ENCODE measurements around the gene LASP1NB.

DNA sequence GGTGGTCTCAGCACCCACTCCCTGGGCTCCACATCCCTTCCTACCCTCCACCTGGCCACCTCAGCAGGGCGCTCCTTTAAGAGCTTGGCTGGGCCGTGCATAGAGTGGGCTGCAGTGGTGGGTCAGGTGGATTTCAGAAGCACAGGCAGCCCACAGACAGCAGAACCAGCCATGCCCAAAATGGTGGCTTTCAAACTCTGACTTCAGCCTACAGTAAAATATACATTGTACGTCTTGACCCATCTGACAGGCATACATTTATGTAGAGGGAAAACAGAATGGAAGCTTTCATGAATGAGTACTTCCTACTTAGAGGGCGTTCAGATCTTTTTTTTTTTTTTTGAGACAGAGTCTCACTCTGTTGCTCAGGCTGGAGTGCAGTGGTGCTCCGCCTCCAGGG is 26.0 kb upstream of the LASP1NB start:
- TF ChIP-seq, protein P1, sequence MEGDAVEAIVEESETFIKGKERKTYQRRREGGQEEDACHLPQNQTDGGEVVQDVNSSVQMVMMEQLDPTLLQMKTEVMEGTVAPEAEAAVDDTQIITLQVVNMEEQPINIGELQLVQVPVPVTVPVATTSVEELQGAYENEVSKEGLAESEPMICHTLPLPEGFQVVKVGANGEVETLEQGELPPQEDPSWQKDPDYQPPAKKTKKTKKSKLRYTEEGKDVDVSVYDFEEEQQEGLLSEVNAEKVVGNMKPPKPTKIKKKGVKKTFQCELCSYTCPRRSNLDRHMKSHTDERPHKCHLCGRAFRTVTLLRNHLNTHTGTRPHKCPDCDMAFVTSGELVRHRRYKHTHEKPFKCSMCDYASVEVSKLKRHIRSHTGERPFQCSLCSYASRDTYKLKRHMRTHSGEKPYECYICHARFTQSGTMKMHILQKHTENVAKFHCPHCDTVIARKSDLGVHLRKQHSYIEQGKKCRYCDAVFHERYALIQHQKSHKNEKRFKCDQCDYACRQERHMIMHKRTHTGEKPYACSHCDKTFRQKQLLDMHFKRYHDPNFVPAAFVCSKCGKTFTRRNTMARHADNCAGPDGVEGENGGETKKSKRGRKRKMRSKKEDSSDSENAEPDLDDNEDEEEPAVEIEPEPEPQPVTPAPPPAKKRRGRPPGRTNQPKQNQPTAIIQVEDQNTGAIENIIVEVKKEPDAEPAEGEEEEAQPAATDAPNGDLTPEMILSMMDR (IDR thresholded peaks at IDR 0.05; ENCODE audit: insufficient read depth, low read length), result no peak
- TF ChIP-seq, protein P2, sequence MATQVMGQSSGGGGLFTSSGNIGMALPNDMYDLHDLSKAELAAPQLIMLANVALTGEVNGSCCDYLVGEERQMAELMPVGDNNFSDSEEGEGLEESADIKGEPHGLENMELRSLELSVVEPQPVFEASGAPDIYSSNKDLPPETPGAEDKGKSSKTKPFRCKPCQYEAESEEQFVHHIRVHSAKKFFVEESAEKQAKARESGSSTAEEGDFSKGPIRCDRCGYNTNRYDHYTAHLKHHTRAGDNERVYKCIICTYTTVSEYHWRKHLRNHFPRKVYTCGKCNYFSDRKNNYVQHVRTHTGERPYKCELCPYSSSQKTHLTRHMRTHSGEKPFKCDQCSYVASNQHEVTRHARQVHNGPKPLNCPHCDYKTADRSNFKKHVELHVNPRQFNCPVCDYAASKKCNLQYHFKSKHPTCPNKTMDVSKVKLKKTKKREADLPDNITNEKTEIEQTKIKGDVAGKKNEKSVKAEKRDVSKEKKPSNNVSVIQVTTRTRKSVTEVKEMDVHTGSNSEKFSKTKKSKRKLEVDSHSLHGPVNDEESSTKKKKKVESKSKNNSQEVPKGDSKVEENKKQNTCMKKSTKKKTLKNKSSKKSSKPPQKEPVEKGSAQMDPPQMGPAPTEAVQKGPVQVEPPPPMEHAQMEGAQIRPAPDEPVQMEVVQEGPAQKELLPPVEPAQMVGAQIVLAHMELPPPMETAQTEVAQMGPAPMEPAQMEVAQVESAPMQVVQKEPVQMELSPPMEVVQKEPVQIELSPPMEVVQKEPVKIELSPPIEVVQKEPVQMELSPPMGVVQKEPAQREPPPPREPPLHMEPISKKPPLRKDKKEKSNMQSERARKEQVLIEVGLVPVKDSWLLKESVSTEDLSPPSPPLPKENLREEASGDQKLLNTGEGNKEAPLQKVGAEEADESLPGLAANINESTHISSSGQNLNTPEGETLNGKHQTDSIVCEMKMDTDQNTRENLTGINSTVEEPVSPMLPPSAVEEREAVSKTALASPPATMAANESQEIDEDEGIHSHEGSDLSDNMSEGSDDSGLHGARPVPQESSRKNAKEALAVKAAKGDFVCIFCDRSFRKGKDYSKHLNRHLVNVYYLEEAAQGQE (IDR thresholded peaks at IDR 0.05; ENCODE audit: insufficient replicate concordance, low read depth), result no peak
- TF ChIP-seq POLR2AphosphoS5 (IDR thresholded peaks at IDR 0.05; ENCODE audit: low read depth), result no peak
- TF ChIP-seq SPI1 (IDR thresholded peaks at IDR 0.05; ENCODE audit: borderline replicate concordance, low read depth), result no peak
- TF ChIP-seq GABPA (IDR thresholded peaks at IDR 0.05; ENCODE audit: low read depth), result no peak

All from HL-60 (cell line).